Stimulated activated CD8-positive, alpha-beta memory T cell treated with anti-CD3 and anti-CD28 coated beads, Interleukin-15, amount 100 ng/mL, for 48 hours (primary cell): ENCODE data around the gene TRAPPC3.

Source experiments
- DNase-seq, 2 donors: peaks; one replicate each; pipeline ENCODE4 v3.0.0-alpha.2; 2020; ENCODE audit warnings: low read depth in 2 of 2

The TRAPPC3 gene

DNA sequence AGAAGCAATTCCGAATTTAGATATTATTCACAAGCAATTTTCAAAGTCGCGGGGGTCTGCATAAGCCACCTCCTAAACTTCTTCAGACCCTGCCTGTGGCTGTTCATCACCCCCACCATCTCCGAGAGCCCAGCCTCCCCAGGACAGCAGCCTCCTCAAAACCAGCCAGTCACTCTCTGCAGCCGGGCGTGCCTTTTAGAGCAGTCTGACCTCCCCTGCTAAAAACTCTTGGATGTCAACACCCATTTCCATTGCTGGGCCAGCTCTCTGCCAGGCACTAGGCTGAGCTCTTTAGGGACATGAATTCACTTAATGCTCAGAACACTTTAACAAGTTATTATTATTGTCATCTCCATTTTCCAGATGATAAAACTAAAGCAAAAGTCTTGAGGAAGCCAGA is 48.9 kb downstream of the TRAPPC3 start:
- no peak for DNase-seq

DNA sequence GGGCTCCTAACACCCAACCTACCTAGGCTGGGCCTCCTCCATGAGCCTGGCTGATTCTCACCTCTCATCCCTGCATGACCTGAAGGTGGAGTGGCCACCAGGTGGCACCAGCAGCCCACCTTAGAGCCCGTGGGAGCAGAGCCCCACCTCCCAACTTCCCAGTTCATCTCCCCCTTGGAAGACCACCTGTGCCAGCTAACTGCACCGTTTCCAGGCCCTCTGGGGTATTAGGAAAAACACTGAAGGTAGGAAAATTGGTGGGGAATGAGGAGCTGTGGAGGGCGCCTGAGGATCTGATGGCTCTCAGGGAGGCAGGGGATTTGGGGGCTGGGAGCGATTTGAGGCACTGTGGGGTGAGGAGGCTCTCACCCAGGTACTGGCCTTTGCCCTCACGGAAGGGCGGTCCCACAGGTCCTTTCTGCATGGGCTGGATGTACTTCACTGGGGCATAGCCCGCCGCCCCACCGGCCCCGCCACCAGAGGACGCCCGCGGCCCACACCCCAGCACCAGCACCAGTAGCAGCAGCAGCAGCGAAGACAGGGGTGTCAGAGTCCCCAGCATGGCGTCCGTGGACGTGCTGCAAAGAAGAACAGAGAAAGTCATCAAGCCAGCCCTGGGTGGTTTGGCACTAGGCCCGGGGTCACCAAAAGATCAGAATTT is 49.5 kb downstream of the TRAPPC3 start:
- DNase-seq = peak; percentile 46 to 48

DNA sequence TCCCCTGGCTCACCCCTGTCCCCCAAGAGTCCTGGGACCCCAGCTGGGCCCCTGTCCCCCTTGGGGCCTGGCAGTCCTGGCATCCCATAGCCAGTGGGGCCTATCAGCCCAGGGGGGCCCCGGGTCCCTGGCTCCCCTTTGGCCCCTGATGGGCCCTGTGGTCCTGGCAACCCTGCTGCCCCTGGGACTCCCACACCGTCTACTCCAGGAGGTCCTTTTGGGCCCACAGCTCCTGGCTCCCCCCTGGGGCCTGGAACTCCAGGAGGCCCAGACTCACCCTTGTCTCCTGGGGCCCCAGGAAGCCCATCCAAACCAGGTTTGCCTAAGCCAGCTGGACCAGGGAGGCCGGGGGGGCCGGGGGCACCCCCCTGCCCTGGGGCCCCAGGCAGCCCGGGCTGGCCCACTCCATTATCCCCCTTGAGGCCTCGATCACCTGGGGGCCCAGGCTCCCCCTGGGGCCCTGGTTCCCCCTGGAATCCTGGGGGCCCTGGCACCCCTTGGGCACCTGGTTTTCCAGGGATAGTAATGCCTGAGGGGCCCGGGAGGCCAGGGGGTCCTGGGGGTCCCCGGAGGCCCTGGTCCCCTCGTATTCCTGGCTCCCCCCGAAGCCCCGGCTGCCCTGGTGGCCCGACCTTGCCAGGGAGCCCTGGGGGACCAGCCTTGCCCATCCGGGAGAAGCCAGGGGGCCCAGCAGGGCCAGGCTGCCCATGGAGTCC is 50.5 kb downstream of the TRAPPC3 start:
- no peak for DNase-seq

DNA sequence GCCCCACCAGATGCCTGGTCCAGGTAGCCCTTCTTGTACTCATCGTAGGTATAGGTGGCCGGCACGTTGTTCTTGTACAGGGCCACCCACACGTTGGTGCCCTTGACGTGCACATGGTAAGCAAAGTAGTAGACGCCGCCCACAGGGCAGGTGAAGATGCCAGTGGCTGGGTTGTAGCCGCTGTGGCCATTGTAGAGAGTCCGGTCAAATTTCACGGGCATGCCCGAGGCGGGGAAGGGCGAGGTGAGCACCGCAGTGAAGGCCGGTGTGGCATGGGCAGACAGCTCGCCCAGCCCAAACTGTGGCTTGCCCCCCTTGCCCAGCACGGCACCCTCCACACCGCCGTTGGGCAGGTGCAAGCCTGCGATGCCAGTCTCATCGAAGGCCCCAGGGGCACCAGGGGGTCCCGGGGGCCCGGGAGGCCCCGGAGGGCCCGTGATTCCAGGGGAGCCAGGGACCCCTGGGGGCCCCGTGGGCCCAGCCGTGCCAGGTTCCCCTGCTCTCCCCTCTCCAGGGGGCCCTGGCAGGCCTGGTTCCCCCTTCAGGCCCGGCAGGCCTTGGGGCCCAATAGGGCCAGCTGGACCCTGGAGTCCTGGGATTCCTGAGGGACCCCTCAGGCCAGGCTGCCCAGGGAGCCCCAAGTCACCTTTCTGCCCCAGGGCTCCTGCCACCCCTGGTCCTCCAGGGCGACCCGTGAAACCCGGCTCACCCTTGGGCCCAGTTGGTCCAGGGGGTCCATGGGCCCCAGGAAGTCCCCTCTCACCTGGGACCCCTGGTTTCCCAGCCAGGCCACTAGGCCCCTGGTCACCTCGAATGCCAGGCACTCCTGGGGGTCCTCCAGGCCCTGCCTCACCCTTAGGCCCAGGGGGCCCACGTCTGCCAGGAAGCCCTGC is 51.3 kb downstream of the TRAPPC3 start:
- DNase-seq = no peak

DNA sequence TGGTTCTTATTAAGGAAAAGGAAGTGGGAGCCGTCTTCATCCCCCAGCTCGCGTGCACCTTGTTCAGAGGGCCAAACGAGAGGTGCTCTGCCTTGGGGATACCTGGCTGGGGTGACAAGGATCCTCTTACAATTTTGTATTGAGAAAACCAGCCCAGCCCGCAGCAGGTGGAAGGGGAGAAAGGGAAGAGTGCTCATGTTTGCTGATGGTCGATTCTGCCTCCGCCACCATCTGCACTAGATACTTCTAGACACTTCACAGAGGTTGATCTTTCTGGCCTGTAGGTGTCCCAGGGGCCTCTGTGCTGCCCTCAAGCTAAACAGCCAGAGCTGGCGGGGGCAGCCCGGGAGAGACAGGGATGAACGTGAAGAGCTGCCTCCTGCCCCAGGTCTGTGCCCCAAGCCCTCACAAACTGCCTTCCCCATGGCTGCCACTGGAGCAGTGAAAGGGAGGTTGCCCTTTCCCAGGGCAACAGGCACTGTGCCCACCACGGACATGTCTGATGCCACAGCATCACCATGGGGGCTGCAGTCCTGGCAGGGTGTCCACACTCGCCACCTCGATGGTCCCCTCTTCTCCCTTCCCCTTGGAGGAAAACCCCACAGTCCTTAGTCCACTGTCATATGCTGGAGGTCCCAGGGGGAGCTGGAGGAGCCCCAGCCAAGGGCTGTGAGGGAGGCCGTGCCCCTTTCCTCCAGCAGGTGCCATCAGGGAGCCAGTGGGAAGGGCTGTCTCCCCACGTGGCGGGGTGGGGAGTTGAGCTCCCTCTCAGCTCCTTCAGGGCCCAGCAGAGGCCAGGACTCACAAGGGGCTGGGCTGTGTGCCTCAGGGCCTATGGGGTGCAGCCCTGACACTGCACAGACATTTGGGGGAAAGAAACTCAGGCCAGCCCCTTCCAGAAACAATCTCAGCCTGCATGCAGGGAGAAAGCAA is 52.5 kb downstream of the TRAPPC3 start:
- no peak for DNase-seq

DNA sequence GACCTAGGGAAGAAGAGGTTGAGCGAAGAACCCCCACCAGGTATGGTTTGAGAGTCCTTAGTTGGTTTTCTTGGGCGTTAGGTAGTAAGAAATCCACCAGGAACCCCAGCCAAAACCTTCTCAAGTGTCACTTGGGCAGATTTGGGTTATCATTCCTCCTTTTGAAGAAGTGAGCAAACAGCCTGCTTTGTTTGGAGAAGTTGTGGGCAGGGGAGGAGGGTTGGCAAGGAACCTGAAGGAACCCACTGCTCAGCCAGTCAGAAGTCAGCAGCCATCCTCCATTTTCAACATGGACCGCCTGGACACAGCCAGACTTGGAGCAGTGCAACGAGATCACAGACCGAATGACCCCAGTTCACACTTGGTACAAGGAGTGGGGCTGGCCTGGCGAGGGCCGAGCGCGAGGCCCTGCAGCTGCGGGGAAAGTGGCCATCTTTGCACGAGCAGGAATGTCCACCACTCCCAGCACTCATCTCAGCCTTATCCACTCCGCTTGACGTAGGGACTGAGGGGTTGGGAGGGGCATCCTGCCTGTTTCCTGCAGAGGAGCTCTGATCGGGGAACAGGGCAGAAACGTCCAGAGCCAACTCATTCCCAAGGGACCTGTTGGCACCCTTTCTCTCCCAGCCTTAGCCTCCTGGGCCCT is 53.4 kb downstream of the TRAPPC3 start:
- DNase-seq = no peak

DNA sequence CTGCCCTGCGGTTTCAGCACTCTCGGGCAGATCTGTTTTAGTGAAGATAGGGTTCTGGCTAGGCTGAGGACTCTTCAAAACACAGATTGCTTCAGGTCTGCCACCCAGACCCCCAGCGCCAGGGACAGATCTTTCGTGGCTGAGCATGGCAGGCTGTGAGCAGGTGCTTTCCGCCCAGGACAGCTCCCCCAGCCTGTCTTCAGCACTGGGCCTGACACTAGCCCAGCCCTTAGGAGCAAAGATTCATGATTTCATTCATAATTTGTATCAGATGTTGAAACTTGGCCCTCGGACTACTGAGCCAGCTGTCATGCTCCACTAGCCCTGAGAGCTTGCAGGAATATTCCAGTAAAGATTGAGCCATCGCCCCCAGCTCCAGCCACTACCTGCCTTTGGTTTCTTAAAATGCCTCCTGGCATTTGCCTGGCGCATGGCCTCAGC is 54.6 kb downstream of the TRAPPC3 start:
- no peak for DNase-seq

DNA sequence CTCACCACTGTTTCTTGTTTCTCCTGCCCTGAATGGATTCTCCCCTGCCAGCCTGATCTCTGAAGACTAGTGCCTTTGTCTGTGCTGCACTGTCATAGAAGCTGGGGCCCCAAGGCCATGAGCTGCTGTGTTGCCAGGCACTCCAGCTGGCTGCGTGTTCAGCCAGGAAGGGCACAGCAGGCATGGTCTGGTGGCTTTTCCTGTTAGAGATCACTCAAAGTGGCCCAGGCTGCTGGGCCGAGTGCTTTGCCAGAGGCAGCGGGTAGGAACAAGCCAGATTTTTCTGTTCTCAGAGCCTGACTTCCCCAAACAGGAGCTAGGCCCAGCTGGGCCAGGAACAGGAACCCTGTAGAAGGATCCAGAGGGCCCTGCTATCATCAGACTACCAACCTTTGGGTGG is 55.4 kb downstream of the TRAPPC3 start:
- no peak for DNase-seq

DNA sequence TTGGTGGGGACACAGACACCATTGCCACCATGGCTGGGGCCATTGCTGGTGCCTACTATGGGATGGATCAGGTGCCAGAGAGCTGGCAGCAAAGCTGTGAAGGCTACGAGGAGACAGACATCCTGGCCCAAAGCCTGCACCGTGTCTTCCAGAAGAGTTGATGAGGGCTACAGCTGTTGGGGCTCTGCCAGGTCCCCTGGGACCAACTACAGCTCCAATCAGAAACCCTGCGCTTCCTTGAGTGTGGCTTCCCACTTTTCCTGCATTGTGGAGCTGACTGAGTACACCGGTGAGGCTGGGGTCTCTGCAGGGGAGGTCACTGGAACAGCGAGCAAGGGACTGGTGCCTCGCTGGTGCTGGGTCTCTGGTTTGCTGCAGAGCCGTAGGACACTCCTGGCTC is 56.1 kb downstream of the TRAPPC3 start:
- DNase-seq = no peak

DNA sequence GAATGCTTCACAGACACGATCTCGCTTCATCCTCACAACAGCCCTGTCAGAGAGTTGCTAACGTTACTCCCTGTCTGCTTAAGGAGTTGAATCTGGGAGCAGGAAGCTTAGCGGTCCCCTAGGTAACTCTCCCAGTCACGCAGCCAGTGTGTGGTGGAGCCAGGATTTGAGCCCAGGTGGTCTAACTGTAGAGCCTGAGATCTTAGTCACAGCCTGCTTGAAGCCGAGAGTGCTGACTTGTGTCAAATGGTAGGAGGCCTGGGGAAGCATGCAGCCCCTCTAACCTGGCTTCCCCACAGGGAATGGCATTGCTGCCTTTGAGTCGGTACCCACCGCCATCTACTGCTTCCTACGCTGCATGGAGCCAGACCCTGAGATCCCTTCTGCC is 56.5 kb downstream of the TRAPPC3 start:
- no peak for DNase-seq

DNA sequence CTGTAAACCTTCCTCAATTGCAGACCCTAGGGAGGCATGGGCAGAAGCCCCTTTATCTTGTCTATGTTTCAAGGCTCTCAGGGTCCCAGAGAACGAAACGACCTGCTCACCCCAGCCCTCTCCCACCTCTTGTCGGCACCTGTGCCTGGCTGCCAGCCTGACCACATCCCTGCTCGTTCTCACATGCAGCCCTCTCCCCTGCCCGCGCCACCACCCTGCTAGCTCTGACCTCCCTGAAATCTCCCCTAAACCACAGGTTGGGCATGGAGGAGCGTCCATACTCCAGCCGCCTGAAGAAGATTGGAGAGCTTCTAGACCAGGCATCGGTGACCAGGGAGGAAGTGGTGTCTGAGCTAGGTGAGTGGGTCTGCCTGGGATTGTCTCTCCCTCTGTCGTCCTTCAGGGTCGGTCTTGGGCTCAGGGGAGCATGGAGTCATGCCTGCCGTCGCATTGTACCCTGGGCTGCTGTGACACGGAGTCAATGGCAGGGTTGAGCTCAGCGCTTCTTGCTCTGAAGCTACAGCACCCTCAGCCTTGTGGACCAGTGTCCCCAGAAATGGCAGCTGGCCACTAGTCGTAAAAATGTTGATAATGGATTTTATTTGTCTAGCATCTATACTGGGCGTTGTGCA is 57.0 kb downstream of the TRAPPC3 start:
- no peak for DNase-seq

DNA sequence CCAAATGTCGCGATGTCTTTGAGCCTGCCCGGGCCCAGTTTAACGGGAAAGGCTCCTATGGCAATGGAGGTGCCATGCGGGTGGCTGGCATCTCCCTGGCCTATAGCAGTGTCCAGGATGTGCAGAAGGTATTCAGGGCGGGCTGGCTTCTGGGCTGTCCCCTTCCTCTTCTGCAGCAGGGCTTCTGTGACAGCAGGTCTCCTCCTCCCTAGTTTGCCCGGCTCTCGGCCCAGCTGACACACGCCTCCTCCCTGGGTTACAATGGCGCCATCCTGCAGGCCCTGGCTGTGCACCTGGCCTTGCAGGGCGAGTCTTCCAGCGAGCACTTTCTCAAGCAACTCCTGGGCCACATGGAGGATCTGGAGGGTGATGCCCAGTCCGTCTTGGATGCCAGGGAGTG is 57.6 kb downstream of the TRAPPC3 start:
- no peak for DNase-seq

DNA sequence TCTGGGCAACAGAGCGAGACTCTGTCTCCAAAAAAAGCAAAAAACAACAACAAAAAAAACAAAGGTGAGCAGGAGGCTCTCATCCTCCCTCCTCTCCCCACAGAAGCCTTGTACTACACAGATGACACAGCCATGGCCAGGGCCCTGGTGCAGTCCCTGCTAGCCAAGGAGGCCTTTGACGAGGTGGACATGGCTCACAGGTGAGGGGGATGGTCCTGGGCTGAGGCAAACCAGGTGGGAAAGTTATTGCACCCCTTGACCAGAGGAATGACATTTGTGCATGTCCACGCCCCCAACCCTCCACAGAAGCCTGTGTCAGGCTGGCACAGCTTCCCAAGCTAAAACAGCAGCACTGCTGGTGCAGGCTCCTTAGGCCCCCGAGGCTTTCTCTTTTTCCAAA is 58.1 kb downstream of the TRAPPC3 start:
- no peak for DNase-seq

DNA sequence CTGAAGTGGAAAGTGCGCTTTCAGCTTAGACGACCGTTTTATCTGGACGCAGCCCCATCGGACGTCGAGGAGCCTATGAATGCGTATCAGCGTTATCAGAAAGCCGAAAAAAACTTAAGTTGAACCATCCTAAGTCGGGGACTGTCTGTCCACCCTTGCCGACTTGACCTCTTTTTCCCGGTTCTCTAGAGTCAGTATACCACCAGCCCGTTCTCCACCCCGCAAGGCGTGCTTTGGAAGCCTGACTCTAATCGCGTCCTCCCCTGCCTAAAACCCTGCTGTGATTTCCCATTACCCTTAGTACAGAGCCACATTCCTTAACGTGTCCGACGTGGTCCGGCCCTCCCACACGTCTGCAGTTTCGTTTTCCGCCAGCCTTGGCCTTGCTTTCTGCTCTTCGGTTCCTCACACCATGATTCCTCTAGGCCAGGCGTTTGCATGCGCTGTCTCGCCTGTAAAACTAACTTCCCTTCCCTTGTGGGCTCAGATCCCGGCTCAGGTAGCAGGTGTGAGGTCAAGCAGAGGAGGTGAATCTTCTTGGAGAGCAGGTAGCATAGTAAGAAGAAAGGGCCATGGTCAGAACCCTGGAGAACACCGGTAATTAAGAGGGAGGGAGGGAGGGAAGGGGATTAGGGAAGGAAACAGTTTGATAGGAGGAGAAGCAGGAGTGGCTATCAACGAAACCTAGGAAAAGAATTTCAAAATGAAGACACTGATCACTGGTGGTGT is 59.7 kb downstream of the TRAPPC3 start:
- no peak for DNase-seq

DNA sequence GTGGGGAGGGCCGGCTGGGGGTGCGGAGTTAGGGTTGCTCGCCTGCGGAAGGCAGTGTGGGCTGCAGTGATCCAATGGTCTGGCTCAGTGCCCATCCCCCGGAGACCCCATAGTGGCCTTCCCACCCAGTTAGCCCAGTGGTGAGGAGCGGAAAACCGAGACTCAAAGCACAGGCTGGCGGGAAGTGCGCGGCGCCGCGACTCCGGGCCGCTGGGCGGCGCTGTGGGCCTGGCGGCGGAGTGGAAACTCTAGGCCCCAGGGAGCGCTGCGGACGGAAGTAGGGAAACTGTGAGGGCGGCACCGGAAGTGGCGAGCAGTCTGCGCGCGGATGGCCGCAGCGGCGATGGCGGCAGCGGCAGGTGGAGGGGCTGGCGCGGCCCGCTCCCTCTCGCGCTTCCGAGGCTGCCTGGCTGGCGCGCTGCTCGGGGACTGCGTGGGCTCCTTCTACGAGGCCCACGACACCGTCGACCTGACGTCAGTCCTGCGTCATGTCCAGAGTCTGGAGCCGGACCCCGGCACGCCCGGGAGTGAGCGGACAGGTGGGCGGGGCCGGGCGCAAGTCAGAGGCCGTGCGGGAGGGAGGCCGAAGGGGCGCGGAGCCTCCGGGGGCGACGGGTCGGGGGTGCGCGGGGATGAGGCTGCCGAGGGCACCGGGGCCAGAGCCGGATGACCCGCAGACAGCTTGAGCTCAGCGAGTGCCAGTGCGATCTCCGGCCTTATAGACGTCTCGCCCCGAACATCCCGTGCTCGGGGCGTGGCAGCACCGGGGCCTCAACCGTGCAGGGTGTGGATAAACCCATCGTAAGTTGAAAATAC is 60.5 kb downstream of the TRAPPC3 start, which contains the start of gene ADPRS:
TSS of gene ADPRS (plus strand) at position 316 of the 816 bp plus-strand sequence. CDS start at position 329, 13 bp downstream.
- peak; percentile 87 to 88 for DNase-seq

DNA sequence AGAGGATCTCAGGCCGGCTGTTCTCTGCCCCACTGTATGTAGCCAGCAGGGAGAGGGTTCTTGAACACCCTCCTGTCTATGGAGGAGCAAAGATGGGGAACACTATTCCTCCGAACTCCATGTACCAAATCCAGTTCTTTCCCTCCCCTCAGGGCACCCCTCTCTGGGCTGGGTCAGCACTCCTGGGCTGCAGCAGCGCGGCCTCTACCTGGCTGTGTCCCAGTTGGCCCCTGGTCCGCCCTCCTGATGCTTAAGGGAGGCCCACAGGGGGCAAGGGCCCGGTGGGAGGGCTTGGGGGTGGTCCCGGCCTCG is 61.1 kb downstream of the TRAPPC3 start:
- no peak for DNase-seq

DNA sequence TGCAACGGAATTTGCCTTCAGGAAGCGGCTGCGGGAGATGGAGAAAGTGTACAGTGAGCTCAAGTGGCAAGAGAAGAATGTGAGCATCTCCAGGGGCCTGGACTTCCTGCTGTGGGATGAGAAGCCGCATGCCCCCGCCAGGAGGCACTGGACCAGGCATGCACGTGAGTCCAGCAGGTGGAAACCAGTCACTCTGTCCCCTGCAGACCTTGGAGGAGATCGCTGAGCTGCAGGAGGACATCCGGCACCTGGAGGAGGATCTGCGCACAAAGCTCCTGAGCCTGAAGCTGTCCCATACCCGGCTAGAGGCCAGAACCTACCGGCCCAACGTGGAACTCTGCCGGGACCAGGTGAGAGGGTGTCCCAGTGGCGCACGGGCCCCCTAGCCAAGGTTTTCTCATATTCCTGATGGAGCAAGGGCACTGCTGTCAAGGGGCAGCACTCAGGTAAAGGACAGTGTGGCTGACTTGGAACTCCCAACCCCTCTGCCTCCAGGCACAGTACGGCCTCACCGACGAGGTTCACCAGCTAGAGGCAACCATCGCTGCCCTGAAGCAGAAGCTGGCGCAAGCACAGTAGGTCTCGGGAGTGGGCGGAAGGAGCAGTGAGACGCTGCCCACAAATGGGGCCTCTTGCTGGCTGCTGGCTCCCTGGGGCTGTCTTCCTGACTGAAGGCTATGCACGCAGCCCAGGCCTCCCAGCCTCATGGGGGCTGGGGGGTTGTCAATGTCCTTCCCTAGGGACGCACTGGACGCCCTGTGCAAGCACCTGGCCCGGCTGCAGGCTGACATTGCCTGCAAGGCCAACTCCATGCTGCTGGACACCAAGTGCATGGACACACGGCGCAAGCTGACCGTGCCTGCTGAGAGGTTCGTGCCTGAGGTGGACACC is 61.8 kb downstream of the TRAPPC3 start:
- no peak for DNase-seq
